Measurements from ENCODE around the gene PLPPR1. TPM values are rescaled to one million over a fixed set of nuclear protein-coding genes. Genes with fewer than 3 reads are reported as not detected.

Gene PLPPR1
- total RNA-seq, 1 donor from 2014 or later, result 5.0 TPM

DNA sequence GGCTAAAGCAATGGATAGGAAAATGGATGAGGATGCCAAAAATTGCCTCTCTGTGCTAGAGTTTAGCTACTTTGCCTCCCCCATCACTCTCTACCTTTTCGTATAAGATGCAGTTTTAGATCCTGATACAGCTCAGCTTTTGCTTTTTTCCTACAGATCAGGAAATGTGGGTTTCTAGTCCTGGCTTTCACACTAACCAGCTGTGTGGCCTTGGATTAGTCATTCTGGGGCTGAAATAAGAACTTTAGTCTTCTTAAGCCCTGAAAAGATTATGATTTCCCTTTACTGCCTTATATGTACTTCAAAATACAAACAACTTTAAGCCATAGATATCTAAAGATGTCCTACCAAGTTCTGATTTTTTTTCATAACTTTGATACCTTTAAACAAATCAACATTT is 239.9 kb downstream of the PLPPR1 start:
- DNase-seq (no peak), ATAC-seq (no peak)
- intact Hi-C loops (cut with DNase I), result no loop called here
- H3K27ac ChIP-seq, result no peak overlapping the region
- H3K27me3 ChIP-seq, result no peaks in the 10 kb centered on the region
- no peak overlapping the region for H3K4me3 ChIP-seq
- H3K4me1 ChIP-seq, result no peaks in the 10 kb centered on the region
- H3K9me3 ChIP-seq, result no peaks in the 10 kb centered on the region
- no peak for TF ChIP-seq CTCF (IDR thresholded peaks at IDR 0.05)
- no peaks in the 10 kb centered on the region for H3K36me3 ChIP-seq

GRCh38 chr9:101269591-101270283 is 241.2 kb downstream of the PLPPR1 start:
- TF ChIP-seq CTCF (IDR thresholded peaks at IDR 0.05), result no peak
- H3K4me1 ChIP-seq, result no peaks in the 10 kb centered on the region
- no peaks in the 10 kb centered on the region for H3K27me3 ChIP-seq
- H3K4me3 ChIP-seq, result no peak overlapping the region
- intact Hi-C loops (cut with DNase I), result no loop called here
- H3K27ac ChIP-seq, result no peak overlapping the region
- H3K9me3 ChIP-seq, result no peaks in the 10 kb centered on the region
- ATAC-seq, result no peak
- DNase-seq, result no peak
- no peaks in the 10 kb centered on the region for H3K36me3 ChIP-seq

DNA sequence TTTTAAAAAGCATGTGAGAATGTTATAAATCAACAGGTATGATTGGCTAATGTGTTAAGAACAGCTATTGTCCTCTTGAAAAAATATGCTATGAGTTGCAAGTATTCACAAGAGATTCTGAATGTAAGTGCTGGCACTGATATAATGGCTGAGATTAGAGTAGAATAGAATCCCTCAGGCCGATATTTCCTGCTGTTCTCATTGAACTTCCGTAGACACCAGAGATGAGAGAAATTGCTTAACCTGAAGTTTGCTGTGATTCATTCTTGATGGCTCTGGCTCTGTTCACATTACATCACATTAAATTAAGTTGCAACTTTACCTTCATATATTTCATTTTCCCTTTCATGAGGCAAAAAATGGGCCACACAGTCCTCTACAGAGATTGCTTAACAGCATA is 241.8 kb downstream of the PLPPR1 start:
- no peak for DNase-seq
- H3K36me3 ChIP-seq, result no peaks in the 10 kb centered on the region
- no peak for TF ChIP-seq CTCF (IDR thresholded peaks at IDR 0.05)
- H3K4me1 ChIP-seq, result no peaks in the 10 kb centered on the region
- H3K27ac ChIP-seq, result no peak overlapping the region
- H3K4me3 ChIP-seq, result no peak overlapping the region
- no peaks in the 10 kb centered on the region for H3K9me3 ChIP-seq
- no peak for ATAC-seq
- intact Hi-C loops (cut with DNase I), result no loop called here
- no peaks in the 10 kb centered on the region for H3K27me3 ChIP-seq

DNA sequence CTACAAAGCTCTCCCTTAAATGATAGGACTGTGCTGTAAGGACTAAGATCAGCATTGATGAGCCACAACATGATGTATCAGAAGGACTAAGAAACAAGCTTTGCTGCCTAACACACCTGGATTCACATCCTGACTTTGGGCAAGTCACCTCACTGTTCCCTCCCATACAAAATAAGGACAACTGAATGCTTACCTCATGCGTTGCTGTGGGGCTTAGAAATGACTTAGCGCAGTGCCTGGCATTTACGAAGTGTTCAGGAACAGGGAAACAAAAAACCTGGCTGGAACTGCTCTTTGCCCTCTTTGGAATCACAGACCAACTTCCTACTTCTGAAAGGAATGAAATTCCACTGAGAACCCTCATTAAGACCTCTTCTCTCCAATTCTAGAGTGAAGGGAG is 242.6 kb downstream of the PLPPR1 start:
- no peaks in the 10 kb centered on the region for H3K27me3 ChIP-seq
- H3K4me1 ChIP-seq, result no peaks in the 10 kb centered on the region
- no peaks in the 10 kb centered on the region for H3K9me3 ChIP-seq
- H3K36me3 ChIP-seq, result no peaks in the 10 kb centered on the region
- no peak overlapping the region for H3K4me3 ChIP-seq
- intact Hi-C loops (cut with DNase I), result no loop called here
- DNase-seq (no peak), ATAC-seq (no peak)
- no peak overlapping the region for H3K27ac ChIP-seq
- TF ChIP-seq CTCF (IDR thresholded peaks at IDR 0.05), result no peak

DNA sequence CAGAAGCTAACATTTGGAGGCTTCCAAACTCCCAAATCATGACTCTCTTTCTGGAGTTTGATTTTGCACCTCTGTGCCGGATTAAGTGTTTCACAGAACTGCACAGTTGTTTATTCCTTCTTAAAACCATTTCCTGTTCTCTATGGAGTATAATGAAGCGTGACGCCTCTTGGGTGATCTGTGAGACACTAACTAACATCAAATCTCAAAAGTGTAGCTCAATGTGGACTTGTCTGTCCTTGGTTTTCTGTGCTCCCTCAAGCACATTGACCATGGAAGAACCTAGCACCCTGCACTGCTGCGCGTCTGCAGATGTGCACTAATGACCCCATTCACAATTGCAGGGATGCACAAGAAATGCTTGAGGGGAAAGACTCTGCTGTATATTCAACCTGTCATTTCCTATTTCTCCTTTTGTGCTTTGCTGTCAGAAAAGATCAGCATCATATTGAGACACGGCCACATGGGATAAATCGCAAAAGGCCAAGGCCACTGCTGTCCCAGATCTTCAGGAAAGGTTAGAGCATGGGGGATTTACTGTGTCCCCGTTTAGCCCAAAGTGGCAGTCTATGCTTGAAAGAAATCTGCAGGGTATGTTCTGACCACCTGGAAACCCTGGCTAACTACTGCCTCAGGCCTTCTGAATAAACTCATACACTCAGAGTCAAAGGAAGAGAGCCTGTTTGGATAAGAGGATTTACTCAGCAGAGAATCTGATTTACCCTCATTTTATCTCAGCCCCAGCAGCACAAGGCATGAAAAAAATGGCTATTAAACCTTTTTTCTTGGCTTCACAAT is 246.6 kb downstream of the PLPPR1 start:
- Histone ChIP-seq H3K4me3 (no peak overlapping the region), H3K36me3 (no peaks in the 10 kb centered on the region), H3K27ac (no peak overlapping the region), H3K4me1 (no peaks in the 10 kb centered on the region), H3K9me3 (no peaks in the 10 kb centered on the region), H3K27me3 (no peaks in the 10 kb centered on the region)
- DNase-seq (no peak), ATAC-seq (no peak)
- intact Hi-C loops (cut with DNase I), result no loop called here
- TF ChIP-seq CTCF (IDR thresholded peaks at IDR 0.05), result no peak

Measured in upper lobe of right lung (tissue), 1 donor.